WTC11 (cell line): ENCODE data around the gene CREB3.

ENCODE experiments used
- CBFB ChIP-seq: sonication (generic); formaldehyde crosslinking; IDR thresholded peaks from 2 replicates; pipeline ENCODE4 v1.8.1; 2022; ENCODE audit warnings: mild to moderate bottlenecking, low read depth, missing genetic modification reagents
- CTCF ChIP-seq: fragments of 200-600 bp; IDR thresholded peaks from 2 replicates; pipeline ENCODE4 v1.8.0; 2022; ENCODE audit warnings: antibody characterized with exemption
- GTF2I ChIP-seq: fragments of 250-450 bp; sonication (Bioruptor Pico); conservative IDR thresholded peaks from 2 replicates; pipeline ENCODE4 v1.4.0; 2021; ENCODE audit warnings: mild to moderate bottlenecking
- TEAD4 ChIP-seq: sonication (generic); formaldehyde crosslinking; IDR thresholded peaks from 2 replicates; pipeline ENCODE4 v1.8.0; 2022; ENCODE audit warnings: mild to moderate bottlenecking, missing genetic modification reagents
- ZSCAN18 ChIP-seq: fragments of 250-450 bp; sonication (Bioruptor Pico); IDR thresholded peaks from 2 replicates; pipeline ENCODE4 v2.1.2; 2022; ENCODE audit warnings: mild to moderate bottlenecking, moderate library complexity
- TF ChIP-seq, protein P1 (sequence below): sonication (generic); formaldehyde crosslinking; IDR thresholded peaks from 2 replicates; pipeline ENCODE4 v1.8.0; 2022; ENCODE audit warnings: missing genetic modification reagents
- TF ChIP-seq, protein P2 (sequence below): sonication (generic); formaldehyde crosslinking; IDR thresholded peaks from 2 replicates; pipeline ENCODE4 v1.8.0; 2022; ENCODE audit warnings: mild to moderate bottlenecking, missing genetic modification reagents

- TF ChIP-seq CBFB (no peak), CTCF (no peak), GTF2I (CRISPR knock-in tag) (no peak), ZSCAN18 (CRISPR knock-in tag) (no peak), TEAD4 (CRISPR knock-in tag) (no peak)
- TF ChIP-seq, protein P1, sequence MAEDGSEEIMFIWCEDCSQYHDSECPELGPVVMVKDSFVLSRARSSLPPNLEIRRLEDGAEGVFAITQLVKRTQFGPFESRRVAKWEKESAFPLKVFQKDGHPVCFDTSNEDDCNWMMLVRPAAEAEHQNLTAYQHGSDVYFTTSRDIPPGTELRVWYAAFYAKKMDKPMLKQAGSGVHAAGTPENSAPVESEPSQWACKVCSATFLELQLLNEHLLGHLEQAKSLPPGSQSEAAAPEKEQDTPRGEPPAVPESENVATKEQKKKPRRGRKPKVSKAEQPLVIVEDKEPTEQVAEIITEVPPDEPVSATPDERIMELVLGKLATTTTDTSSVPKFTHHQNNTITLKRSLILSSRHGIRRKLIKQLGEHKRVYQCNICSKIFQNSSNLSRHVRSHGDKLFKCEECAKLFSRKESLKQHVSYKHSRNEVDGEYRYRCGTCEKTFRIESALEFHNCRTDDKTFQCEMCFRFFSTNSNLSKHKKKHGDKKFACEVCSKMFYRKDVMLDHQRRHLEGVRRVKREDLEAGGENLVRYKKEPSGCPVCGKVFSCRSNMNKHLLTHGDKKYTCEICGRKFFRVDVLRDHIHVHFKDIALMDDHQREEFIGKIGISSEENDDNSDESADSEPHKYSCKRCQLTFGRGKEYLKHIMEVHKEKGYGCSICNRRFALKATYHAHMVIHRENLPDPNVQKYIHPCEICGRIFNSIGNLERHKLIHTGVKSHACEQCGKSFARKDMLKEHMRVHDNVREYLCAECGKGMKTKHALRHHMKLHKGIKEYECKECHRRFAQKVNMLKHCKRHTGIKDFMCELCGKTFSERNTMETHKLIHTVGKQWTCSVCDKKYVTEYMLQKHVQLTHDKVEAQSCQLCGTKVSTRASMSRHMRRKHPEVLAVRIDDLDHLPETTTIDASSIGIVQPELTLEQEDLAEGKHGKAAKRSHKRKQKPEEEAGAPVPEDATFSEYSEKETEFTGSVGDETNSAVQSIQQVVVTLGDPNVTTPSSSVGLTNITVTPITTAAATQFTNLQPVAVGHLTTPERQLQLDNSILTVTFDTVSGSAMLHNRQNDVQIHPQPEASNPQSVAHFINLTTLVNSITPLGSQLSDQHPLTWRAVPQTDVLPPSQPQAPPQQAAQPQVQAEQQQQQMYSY (CRISPR knock-in tag) = no peak
- TF ChIP-seq, protein P2, sequence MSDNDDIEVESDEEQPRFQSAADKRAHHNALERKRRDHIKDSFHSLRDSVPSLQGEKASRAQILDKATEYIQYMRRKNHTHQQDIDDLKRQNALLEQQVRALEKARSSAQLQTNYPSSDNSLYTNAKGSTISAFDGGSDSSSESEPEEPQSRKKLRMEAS = no peak
Observed at GRCh38 chr9:35700942-35701341, 31.5 kb upstream of the CREB3 start.
